ENCODE measurements around the gene PLXNB1. TPM values are rescaled to one million over a fixed set of nuclear protein-coding genes. Genes with fewer than 3 reads are reported as not detected.

Gene PLXNB1
- total RNA-seq, 1 donor from 2014 or later, result 106 TPM

DNA sequence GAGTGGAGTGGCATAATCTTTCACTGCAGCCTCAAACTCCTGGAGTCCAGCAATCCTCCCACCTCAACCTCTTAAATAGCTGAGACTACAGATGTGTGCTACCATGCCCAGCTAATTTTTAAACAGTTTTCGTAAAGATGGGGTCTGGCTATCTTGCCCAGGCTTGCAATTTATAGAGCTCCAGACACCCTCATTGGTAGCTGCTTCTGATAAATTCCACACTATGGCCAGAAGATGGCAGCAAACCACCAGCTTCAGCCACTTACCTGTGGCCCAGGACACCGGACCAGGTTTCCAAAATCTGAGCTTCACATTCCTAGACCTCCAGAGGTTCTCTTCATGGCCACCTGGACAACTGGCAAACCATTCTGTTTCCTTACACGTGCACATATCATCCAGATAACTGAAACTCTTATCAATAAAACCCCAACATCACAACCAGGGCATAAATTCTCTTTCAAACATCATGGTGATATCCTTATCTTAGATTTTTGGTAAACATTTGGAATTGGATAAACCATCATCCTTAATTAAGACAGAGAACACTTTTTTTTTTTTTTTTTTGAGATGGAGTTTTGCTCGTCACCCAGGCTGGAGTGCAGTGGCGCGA lies 29.0 kb downstream of the PLXNB1 start:
- TF ChIP-seq, protein P1, sequence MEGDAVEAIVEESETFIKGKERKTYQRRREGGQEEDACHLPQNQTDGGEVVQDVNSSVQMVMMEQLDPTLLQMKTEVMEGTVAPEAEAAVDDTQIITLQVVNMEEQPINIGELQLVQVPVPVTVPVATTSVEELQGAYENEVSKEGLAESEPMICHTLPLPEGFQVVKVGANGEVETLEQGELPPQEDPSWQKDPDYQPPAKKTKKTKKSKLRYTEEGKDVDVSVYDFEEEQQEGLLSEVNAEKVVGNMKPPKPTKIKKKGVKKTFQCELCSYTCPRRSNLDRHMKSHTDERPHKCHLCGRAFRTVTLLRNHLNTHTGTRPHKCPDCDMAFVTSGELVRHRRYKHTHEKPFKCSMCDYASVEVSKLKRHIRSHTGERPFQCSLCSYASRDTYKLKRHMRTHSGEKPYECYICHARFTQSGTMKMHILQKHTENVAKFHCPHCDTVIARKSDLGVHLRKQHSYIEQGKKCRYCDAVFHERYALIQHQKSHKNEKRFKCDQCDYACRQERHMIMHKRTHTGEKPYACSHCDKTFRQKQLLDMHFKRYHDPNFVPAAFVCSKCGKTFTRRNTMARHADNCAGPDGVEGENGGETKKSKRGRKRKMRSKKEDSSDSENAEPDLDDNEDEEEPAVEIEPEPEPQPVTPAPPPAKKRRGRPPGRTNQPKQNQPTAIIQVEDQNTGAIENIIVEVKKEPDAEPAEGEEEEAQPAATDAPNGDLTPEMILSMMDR (conservative IDR thresholded peaks at IDR 0.05; ENCODE audit: low read depth, low read length), result peak; percentile 69
- no peak overlapping the region for H3K4me3 ChIP-seq (ENCODE audit: low read depth, low read length)
- no peak for DNase-seq (ENCODE audit: low read depth)

DNA sequence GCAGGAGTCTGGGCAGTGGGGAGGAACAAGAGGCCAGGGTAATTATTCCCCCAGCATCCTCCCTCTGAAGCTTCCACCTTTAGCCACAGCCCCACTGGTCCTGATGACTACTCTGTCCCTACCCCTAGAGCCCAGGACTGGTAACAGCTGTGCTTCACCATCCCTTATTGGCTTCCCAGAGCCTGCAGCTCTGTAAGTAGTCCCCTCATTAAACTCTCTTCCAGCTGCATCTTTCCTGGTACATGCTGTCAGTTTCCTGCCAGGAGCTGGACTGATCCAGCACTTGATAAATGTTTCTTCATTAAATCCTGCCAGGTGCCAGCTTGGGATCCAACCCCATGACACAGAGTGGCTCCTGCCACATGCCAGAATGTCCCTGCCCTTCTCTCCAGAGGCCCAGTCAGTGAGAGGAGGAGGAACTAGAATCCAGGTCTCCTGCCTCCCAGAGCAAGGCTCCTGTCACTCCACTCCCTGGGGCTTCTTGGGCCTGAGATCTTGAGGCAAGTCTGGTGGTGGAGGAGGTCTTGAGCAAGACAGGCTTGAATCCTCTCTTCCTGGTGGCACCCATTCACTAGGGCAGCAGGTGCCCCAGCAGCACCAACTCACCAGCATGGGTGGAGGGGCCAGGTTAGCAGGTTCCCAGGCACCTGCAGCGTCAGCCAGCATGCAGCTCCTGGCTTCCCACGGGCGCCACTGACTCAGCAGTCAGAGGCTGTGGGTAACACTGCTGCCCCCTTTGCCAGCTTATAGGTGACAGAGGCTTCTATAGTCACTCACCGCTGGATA lies 30.3 kb downstream of the PLXNB1 start:
- no peak for DNase-seq (ENCODE audit: low read depth)
- no peak overlapping the region for H3K4me3 ChIP-seq (ENCODE audit: low read depth, low read length)
- TF ChIP-seq, protein P1 (conservative IDR thresholded peaks at IDR 0.05; ENCODE audit: low read depth, low read length), result peak; percentile 3

DNA sequence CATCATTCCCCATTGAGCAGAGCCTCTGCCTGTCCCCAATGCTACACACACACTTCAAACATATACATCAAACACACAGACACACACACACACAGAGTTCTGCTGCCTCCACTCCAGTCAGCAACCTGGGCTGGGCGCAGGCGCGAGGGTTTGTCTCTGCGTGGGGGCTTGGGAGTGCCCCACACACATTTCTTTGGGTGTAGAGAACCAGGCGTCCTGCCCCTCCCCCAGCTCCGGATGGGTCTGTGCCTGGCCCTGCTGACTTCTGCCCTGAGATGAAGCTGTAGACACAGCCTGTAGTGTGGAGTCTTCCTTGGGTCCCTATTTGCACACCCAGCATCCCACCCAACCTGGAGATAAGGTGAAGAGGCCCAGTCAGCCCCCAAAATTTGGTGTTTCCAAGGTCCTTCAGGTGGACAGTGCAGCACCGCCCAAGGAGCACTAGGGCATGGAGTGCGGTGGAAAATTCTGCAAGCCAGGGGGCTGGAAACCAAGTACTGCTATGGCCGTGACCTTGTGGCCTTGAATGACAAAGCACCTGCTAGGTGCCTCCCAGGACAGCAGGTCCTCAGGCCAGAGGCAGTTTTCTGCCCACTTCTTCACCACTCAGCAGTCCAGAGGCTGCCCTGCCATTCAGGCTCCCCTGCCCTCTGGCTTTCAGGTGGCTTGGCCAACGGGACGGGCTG lies 31.0 kb downstream of the PLXNB1 start:
- no peak for DNase-seq (ENCODE audit: low read depth)
- H3K4me3 ChIP-seq (ENCODE audit: low read depth, low read length), result no peak overlapping the region
- TF ChIP-seq, protein P1 (conservative IDR thresholded peaks at IDR 0.05; ENCODE audit: low read depth, low read length), result no peak

DNA sequence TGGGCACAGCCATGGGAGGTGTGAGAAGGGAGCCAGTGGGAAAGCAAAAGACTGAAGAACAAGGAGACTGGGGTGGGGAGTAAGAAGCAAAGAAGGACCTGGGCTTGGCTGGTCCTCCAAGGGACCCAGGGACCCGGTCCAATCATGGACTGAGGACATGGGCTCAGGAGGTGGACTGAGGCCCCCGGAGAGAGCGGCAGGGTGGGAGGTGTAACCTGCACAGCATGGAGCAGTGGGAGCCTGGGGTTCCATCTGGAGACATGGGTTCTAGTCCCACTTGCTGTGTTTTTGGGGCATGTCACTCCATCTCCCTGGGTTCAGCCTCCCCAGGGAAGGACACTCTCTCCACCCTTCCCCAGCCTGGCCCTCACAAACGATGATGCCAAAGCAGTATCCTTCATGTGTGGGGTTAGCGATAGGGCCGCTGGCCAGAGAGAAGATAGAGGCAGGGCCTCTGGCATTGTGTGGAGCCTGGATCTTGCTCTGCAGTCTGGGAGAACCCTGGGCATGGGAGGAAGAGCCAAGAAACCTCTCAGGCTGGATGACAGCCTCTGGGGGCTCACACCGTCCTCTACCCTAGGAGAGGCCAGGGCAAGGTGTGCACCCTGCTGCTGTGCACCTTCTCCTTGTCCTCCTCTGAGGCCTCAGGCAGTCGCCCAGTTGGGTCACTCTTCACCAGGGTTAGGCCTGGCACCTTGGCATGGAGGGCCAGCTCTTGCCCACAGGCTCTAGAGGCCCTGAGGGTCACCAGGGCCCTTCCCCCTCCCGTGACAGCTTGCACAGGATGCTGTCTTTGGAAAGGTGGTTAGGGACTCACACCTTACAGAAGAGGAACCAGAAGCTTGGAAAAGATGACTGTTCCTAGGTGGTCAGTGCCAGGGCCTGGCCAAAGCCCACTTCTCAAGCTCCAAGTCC lies 31.9 kb downstream of the PLXNB1 start:
- H3K4me3 ChIP-seq (ENCODE audit: low read depth, low read length), result no peak overlapping the region
- DNase-seq (ENCODE audit: low read depth), result no peak
- TF ChIP-seq, protein P1 (conservative IDR thresholded peaks at IDR 0.05; ENCODE audit: low read depth, low read length), result no peak

DNA sequence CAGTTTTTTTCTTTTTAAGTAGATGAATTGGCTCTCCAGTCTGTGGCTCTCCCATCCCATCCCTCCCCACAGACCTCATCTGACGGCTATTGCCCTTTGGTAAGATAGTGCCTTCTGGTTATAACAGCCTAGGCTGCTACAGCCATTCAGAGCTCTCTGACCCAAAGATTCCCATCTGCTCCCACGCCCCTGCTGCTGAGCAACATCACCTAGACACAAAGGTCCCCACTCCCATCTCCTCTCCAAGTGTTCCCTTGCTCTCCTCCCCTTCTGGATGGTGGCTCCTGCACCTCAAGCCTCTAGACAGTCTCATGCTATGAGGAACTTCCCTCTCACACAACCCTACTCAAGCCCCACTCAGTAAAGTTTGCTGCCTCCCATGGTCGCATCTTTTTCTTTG lies 34.2 kb downstream of the PLXNB1 start:
- no peak for DNase-seq (ENCODE audit: low read depth)
- TF ChIP-seq, protein P1 (conservative IDR thresholded peaks at IDR 0.05; ENCODE audit: low read depth, low read length), result no peak
- H3K4me3 ChIP-seq (ENCODE audit: low read depth, low read length), result no peak overlapping the region

DNA sequence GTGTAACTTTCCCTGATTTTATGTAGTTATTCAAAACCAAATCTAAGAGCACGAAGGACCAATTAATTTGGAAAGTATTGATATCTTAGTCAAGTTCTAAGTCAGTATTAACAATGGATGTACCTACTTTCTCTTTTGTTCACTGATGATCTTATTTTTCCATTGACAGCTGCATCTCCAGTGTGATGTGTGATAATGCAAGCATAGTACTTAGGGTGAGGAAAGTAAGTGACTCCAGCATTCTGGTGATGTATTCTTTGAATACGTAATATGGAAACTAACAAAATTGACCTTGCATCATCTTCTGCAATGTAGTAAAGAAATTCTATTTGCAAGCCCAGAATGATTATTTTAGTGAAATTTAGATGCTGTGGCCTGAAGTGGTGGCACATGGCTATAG lies 35.5 kb downstream of the PLXNB1 start:
- no peak overlapping the region for H3K4me3 ChIP-seq (ENCODE audit: low read depth, low read length)
- no peak for DNase-seq (ENCODE audit: low read depth)
- TF ChIP-seq, protein P1 (conservative IDR thresholded peaks at IDR 0.05; ENCODE audit: low read depth, low read length), result no peak
